HS-5 (cell line): Measurements from ENCODE around the gene CX3CL1.
A peak's percentile ranks its signal among the peaks of the same experiment; 100 is the strongest.
"Not testable (repeated sequence)": the region's sequence is repeated elsewhere in the genome, so short reads cannot be mapped to it uniquely, and the experiment has no call there.

Experiments used
- DNase-seq: peaks from one replicate; pipeline ENCODE4 v3.0.0-alpha.2; 2012; ENCODE audit warnings: low read depth

CX3CL1 gene

GRCh38 chr16:57372372-57373116, at the start of gene CX3CL1:
TSS of gene CX3CL1 (plus strand) at chr16:57372490. CDS start at chr16:57372569, 79 bp downstream.
- no peak for DNase-seq

- DNase-seq = no peak
Measured at GRCh38 chr16:57324749-57325148, 47.5 kb upstream of the CX3CL1 start.

GRCh38 chr16:57325458-57325857, 46.8 kb upstream of the CX3CL1 start:
- DNase-seq = no peak

GRCh38 chr16:57329718-57330327, 42.5 kb upstream of the CX3CL1 start:
- DNase-seq = no peak

- DNase-seq = no peak
Measured at GRCh38 chr16:57331355-57331754, 40.9 kb upstream of the CX3CL1 start.

- no peak for DNase-seq
Measured at GRCh38 chr16:57333402-57333801, 38.9 kb upstream of the CX3CL1 start.

- DNase-seq = no peak
Measured at GRCh38 chr16:57335366-57335765, 36.9 kb upstream of the CX3CL1 start.

- DNase-seq = no peak
Measured at GRCh38 chr16:57341062-57341440, 31.2 kb upstream of the CX3CL1 start.

GRCh38 chr16:57341441-57342303, 30.6 kb upstream of the CX3CL1 start:
- peak; percentile 76 for DNase-seq

- DNase-seq = not testable (repeated sequence)
Measured at GRCh38 chr16:57342606-57343005, 29.7 kb upstream of the CX3CL1 start.

GRCh38 chr16:57343221-57343620, 29.1 kb upstream of the CX3CL1 start:
- DNase-seq = no peak

GRCh38 chr16:57344094-57344493, 28.2 kb upstream of the CX3CL1 start:
- DNase-seq = not testable (repeated sequence)

GRCh38 chr16:57345021-57345420, 27.3 kb upstream of the CX3CL1 start:
- no peak for DNase-seq

GRCh38 chr16:57345666-57346204, 26.6 kb upstream of the CX3CL1 start:
- DNase-seq = no peak

- no peak for DNase-seq
Measured at GRCh38 chr16:57347858-57348257, 24.4 kb upstream of the CX3CL1 start.

- no peak for DNase-seq
Measured at GRCh38 chr16:57348327-57348726, 24.0 kb upstream of the CX3CL1 start.

- DNase-seq = no peak
Measured at GRCh38 chr16:57349212-57350031, 22.9 kb upstream of the CX3CL1 start.

GRCh38 chr16:57352636-57353047, 19.6 kb upstream of the CX3CL1 start:
- DNase-seq = no peak

- no peak for DNase-seq
Measured at GRCh38 chr16:57354311-57354710, 18.0 kb upstream of the CX3CL1 start.

- no peak for DNase-seq
Measured at GRCh38 chr16:57355898-57356414, 16.3 kb upstream of the CX3CL1 start.

GRCh38 chr16:57356547-57356946, 15.7 kb upstream of the CX3CL1 start:
- no peak for DNase-seq
